ENCODE data around the gene TTN. TPM values are rescaled to one million over a fixed set of nuclear protein-coding genes. Genes with fewer than 3 reads are reported as not detected.

The TTN gene
- total RNA-seq, 1 experiment from 2014 or later: not detected

GRCh38 chr2:178512484-178512883 lies 294.7 kb downstream of the TTN start:
- BruUV-seq (replicated peaks): TSS peak; percentile 2

GRCh38 chr2:178510384-178510783 lies 296.8 kb downstream of the TTN start:
- H4K20me1 ChIP-seq (ENCODE audit: insufficient read depth): no peaks in the 10 kb centered on the region
- TF ChIP-seq EZH2 (IDR thresholded peaks at IDR 0.05; ENCODE audit: low read depth): no peak
- no peak for TF ChIP-seq CTCF (conservative IDR thresholded peaks at IDR 0.05)
- no TSS peak for BruUV-seq (replicated peaks)
- no peaks in the 10 kb centered on the region; the same call in 1 of the 2 replicates for H3K9me3 ChIP-seq (ENCODE audit: insufficient read depth, low read depth)
- DNase-seq: no peak
- H3K4me3 ChIP-seq: no peak overlapping the region
- H3K9me2 ChIP-seq (ENCODE audit: insufficient read depth): no peaks in the 10 kb centered on the region
- H3K4me1 ChIP-seq (replicated peaks; ENCODE audit: insufficient read depth): peaks cover 23% of the 10 kb centered on the region
- no peak overlapping the region for H3K27ac ChIP-seq
- no peak overlapping the region for H2AFZ ChIP-seq
- ChIA-PET CTCF (no interaction called here), POLR2A (ENCODE audit: unreplicated experiment) (no interaction called here)
- no peaks in the 10 kb centered on the region for H3K79me2 ChIP-seq (ENCODE audit: low read depth)
- H3K4me2 ChIP-seq: no peak overlapping the region
- H3K36me3 ChIP-seq (ENCODE audit: low read depth): peaks cover 17% of the 10 kb centered on the region
- intact Hi-C loops (cut with micrococcal nuclease; ENCODE audit: unreplicated experiment): no loop called here
- no peaks in the 10 kb centered on the region for H3K27me3 ChIP-seq (ENCODE audit: insufficient read depth, low read depth)
- peaks cover 18% of the 10 kb centered on the region; the same call in 1 of the 2 replicates for H3F3A ChIP-seq (ENCODE audit: insufficient read depth, low read depth)

More at GRCh38 chr2:178512484-178512883, 294.7 kb downstream of the TTN start:
- no peak overlapping the region for H3K27ac ChIP-seq
- POLR2A ChIA-PET (ENCODE audit: unreplicated experiment): interaction anchor here (0.6 kb wide), 1 partner anchor 755 kb away, joined by 7 read pairs; no protein-coding TSS in a partner anchor
- H3K79me2 ChIP-seq (ENCODE audit: low read depth): no peaks in the 10 kb centered on the region
- no peak for DNase-seq
- H3K4me1 ChIP-seq (replicated peaks; ENCODE audit: insufficient read depth): peaks cover 26% of the 10 kb centered on the region
- H3K36me3 ChIP-seq (ENCODE audit: low read depth): peaks cover 21% of the 10 kb centered on the region
- no peaks in the 10 kb centered on the region; the same call in 1 of the 2 replicates for H3K9me3 ChIP-seq (ENCODE audit: insufficient read depth, low read depth)
- H3K4me3 ChIP-seq: no peak overlapping the region
- intact Hi-C loops (cut with micrococcal nuclease; ENCODE audit: unreplicated experiment): no loop called here
- CTCF ChIA-PET: interaction anchor here (0.6 kb wide), 2 partner anchors 18 to 356 kb away, joined by 3 read pairs; no protein-coding TSS in a partner anchor
- H2AFZ ChIP-seq: no peak overlapping the region
- H3K9me2 ChIP-seq (ENCODE audit: insufficient read depth): no peaks in the 10 kb centered on the region
- H4K20me1 ChIP-seq (ENCODE audit: insufficient read depth): no peaks in the 10 kb centered on the region
- TF ChIP-seq CTCF (conservative IDR thresholded peaks at IDR 0.05) (no peak), EZH2 (IDR thresholded peaks at IDR 0.05; ENCODE audit: low read depth) (no peak)
- no peak overlapping the region for H3K4me2 ChIP-seq
- peaks cover 18% of the 10 kb centered on the region for H3F3A ChIP-seq (ENCODE audit: insufficient read depth, low read depth)
- H3K27me3 ChIP-seq (ENCODE audit: insufficient read depth, low read depth): no peaks in the 10 kb centered on the region

- Histone ChIP-seq H3K36me3 (ENCODE audit: low read depth) (peaks cover 22% of the 10 kb centered on the region), H4K20me1 (ENCODE audit: insufficient read depth) (no peaks in the 10 kb centered on the region), H3F3A (ENCODE audit: insufficient read depth, low read depth) (peaks cover 3% of the 10 kb centered on the region; the same call in 1 of the 2 replicates), H2AFZ (no peak overlapping the region), H3K27ac (no peak overlapping the region), H3K9me3 (ENCODE audit: insufficient read depth, low read depth) (no peaks in the 10 kb centered on the region; the same call in 1 of the 2 replicates), H3K9me2 (ENCODE audit: insufficient read depth) (no peaks in the 10 kb centered on the region), H3K79me2 (ENCODE audit: low read depth) (no peaks in the 10 kb centered on the region), H3K4me3 (no peak overlapping the region), H3K4me1 (replicated peaks; ENCODE audit: insufficient read depth) (peaks cover 5% of the 10 kb centered on the region; the same call in 1 of the 2 replicates), H3K27me3 (ENCODE audit: insufficient read depth, low read depth) (no peaks in the 10 kb centered on the region), H3K4me2 (no peak overlapping the region)
- ChIA-PET POLR2A (ENCODE audit: unreplicated experiment) (no interaction called here), CTCF (interaction anchor here (0.8 kb wide), 1 partner anchor 8 kb away, joined by 3 read pairs; no protein-coding TSS in a partner anchor)
- no TSS peak for BruUV-seq (replicated peaks)
- DNase-seq: no peak
- TF ChIP-seq CTCF (conservative IDR thresholded peaks at IDR 0.05) (no peak), EZH2 (IDR thresholded peaks at IDR 0.05; ENCODE audit: low read depth) (no peak)
- intact Hi-C loops (cut with micrococcal nuclease; ENCODE audit: unreplicated experiment): no loop called here
Measured at GRCh38 chr2:178508646-178509045, 298.6 kb downstream of the TTN start.

Data from PC-9 (cell line).